HEK293 (cell line): Measurements from ENCODE around the gene CHN2.

ENCODE experiments used
- CTCF ChIP-seq: fragments of 450-650 bp; formaldehyde crosslinking; IDR thresholded peaks from 2 replicates; pipeline ENCODE4 v1.5.1; 2016; ENCODE audit warnings: missing biosample characterization, missing genetic modification characterization
- ZNF239 ChIP-seq: fragments of 450-650 bp; formaldehyde crosslinking; IDR thresholded peaks from 2 replicates; pipeline ENCODE4 v1.5.1; 2016; ENCODE audit warnings: missing biosample characterization, missing genetic modification characterization
- ZNF341 ChIP-seq: fragments of 450-650 bp; formaldehyde crosslinking; IDR thresholded peaks from 2 replicates; pipeline ENCODE4; 2016; ENCODE audit warnings: low read depth, missing biosample characterization, missing genetic modification characterization

GRCh38 chr7:29284696-29285443 is 90.3 kb downstream of the CHN2 start:
- TF ChIP-seq ZNF239 (no peak), ZNF341 (no peak), CTCF (tag by site-specific recombination) (no peak)
